HK-2 (cell line): ENCODE data around the gene GSDMA.
A peak's percentile ranks its signal among the peaks of the same experiment; 100 is the strongest.

Source experiments
- DNase-seq: peaks from one replicate; pipeline ENCODE4 v3.0.0-alpha.2; 2018; ENCODE audit not compliant: unreplicated experiment

The GSDMA gene

DNA sequence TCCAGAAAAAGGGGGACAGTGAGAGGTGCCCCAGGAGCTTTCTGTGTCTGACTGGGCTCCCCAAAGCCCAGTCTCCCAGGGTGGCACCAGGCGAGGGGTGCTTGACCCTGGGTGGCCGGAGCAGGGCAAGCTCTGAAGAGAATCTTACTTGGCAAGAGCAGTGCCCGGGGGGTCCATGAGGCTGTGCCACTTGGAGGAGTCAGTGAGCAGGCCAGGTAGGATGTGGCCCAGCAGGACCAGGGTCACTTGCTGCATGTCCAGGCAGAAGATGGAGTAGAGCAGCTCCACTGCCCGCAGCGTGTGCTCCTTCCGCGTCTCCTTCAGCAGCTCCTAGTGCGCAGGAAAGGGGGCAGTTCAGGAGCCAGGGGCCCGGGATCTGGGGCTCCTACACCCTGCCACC is 59.7 kb downstream of the GSDMA start:
- no peak for DNase-seq

DNA sequence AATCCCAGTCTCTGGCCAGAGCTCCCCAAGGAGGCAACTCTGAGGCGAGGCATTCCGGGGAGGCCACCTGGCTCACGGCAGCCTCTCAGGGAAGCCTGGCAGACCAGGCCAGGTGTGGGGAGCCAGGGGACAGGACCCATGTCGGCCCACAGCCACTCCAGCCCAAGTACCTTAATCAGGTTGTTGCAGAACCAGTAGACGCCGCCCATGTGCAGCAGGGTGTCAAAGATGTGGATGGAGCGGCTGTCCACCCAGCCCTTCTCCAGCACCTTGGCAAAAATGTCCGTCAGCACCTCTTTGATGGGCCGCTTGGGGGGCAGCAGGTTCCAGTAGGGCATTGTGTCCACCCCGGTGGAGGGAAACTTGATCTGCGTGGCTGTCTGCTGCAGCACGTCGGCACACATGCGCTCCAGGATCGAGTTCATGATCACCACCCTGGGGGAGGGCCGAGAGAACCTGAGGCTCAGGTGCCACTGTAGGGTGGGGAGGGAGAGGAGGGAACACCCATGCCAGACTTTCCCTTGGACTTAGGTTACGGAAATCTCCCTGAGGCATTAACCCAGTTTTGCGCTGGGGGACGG is 60.2 kb downstream of the GSDMA start:
- no peak for DNase-seq

DNA sequence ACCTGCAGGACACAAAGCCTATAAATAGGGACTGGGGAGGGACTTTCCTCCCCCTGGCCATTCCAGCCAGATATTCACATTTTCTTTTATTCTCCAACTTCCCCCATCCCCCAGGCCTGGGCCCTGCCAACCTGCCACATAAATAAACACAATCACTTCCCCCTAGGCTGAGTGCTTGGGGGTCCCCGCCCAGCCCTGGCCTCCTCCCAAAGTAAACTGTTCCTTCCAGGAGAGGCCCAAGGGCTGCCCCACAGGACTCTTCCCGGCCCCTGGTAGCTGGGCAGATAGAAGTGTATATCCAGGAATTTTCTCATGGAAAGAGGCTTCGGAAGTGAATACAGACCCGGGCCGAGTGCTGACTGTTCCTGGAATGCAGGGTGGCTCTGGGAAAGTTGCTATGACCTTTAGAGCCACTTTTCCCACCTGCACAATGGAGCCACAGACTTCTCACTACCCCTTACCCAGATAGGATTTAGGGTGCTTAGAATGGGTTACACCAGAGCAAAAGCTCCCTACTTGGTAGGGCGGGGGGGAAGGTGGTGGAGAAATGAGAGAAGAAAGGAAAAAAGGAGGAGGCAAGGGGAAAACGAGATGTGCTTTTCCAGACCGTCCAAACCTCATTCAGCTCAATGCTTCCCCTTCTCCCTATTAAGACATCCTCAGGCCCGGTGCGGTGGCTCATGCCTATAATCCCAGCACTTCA is 60.9 kb downstream of the GSDMA start:
- no peak for DNase-seq

GRCh38 chr17:40024901-40025300 is 62.1 kb downstream of the GSDMA start:
- no peak for DNase-seq

GRCh38 chr17:40025559-40025958 is 62.8 kb downstream of the GSDMA start:
- DNase-seq: no peak

DNA sequence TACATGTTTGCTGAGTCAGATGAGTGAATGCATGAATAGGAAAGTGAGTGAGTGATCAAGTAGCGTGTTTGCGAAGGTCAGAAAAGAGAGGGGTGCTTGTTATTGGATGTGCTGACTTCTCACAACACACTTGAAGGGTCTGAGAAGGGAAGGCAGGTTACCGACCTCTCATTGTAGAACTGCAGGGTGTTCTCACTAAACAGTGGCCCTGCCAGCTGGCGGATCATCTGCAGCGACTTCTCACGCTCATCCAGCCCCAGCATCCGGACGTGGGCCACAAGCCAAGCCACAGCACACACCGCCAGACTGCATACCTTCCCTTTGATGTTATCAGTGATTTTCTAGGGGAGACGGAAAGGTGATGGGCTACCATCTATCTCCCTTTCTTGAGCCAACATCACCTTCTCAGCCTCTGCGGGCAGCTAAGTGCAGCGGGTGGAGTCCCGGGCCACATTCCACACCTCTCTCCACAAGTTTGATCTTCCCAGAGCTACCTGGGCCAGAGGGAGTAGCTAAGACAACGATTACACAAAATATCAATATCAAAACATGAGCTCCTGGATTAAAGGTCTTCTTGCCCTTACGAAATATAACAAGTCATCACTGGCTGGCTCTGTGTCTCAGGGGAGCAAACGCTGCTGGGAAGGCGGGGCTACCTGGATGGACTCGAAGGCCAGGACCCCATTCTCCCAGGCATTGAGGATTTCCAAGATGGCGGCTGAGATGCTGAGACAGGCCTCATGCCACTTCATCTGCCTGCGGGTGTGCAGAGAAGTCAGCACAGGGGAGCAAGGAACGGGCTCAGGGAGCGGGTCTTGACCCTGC is 63.4 kb downstream of the GSDMA start:
- no peak for DNase-seq

- peak; percentile 70 for DNase-seq
These were observed 64.2 kb downstream of the GSDMA start for GRCh38 chr17:40026816-40027613.
